GM10266 (cell line): ENCODE data around the gene CCDC69.

Source experiments
- DNase-seq: peaks from one replicate; pipeline ENCODE4 v3.0.0; 2012; ENCODE audit errors: extremely low spot score
- TF ChIP-seq, protein P1 (sequence below): IDR thresholded peaks from 2 replicates; pipeline ENCODE4 v1.5.1; 2012; ENCODE audit warnings: mild to moderate bottlenecking, low read depth; ENCODE audit not compliant: control insufficient read depth, insufficient read depth; ENCODE audit errors: missing control alignments

CCDC69 gene

DNA sequence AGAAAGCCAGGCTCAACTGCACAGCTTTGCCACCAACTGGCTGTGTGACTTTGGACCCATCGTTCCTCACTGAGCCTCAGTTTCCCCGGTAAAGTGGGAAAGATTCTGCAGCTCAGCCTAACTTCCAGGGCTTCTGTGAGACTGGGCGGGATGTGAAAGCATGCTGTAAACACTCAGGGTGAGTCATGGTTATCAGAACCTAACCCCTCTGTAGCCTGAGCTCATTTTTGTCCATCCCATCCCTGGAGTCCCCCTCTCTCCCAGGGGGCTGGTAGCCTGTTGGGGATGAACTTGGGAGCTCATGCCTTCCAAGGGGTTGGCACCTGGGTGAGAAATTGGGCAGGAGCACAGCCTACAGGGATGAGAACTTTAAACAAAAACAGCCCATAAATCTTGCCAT is 2.3 kb downstream of the CCDC69 start:
- DNase-seq, result no peak
- TF ChIP-seq, protein P1, sequence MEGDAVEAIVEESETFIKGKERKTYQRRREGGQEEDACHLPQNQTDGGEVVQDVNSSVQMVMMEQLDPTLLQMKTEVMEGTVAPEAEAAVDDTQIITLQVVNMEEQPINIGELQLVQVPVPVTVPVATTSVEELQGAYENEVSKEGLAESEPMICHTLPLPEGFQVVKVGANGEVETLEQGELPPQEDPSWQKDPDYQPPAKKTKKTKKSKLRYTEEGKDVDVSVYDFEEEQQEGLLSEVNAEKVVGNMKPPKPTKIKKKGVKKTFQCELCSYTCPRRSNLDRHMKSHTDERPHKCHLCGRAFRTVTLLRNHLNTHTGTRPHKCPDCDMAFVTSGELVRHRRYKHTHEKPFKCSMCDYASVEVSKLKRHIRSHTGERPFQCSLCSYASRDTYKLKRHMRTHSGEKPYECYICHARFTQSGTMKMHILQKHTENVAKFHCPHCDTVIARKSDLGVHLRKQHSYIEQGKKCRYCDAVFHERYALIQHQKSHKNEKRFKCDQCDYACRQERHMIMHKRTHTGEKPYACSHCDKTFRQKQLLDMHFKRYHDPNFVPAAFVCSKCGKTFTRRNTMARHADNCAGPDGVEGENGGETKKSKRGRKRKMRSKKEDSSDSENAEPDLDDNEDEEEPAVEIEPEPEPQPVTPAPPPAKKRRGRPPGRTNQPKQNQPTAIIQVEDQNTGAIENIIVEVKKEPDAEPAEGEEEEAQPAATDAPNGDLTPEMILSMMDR, result no peak

DNA sequence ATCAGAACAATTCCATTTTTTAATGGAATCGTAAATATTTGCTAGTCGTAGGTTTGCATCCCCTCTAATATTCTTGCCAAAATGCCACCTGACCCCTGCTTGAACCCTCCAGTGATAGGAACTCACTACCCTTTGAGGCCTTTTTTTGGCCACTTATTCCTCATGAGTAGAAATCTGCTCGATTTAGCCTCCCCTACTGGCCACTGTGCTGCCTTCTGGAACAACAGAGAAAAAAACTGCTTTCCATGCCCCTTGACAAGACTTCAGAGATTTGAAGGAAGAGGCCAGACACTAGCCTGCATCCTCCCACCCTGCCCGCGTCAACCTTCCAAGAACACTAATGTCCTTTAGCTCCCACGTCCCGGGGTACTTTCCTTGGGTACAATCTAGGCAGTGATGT is 4.1 kb downstream of the CCDC69 start:
- TF ChIP-seq, protein P1, result peak; percentile 36
- DNase-seq, result no peak

DNA sequence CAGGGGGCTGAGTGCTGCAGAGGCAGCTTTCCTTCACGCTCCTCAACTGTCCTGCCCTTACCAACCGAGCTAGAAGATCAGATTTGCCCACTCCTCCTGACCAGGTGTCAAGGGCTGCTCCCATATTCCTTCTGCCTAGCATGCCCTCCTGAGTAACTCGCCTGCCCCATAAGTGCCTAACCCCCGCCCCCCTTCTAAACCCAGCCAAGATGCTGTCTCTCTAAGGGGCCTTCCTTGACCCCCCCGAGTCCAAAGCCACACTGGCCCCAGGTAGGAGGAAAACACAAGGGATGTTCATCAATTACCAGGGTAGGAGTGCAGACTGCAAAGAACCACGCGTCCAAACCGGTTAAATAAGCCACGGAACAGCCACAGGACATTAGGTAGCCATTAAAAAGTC is 4.8 kb downstream of the CCDC69 start:
- no peak for DNase-seq
- TF ChIP-seq, protein P1, result no peak

DNA sequence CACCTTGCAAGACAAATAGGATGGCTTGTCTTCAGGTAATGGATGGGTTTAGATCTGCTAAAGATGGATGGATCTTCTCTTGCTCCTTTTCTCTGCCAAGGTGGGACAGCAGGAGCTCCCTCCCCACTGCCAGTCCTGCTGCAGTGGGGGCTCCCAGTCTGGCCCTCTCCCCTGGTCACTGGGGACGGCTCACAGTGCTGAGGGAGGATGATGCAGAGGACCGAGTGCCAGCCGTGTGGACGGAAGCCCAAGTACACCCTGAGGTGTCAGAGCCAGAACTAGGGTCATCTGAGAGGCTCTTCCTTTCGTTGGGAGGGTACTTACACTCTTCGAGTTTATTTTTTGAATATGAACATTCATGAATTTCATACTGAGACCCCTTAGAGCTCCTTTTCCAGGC is 5.7 kb downstream of the CCDC69 start:
- no peak for DNase-seq
- TF ChIP-seq, protein P1, result no peak

DNA sequence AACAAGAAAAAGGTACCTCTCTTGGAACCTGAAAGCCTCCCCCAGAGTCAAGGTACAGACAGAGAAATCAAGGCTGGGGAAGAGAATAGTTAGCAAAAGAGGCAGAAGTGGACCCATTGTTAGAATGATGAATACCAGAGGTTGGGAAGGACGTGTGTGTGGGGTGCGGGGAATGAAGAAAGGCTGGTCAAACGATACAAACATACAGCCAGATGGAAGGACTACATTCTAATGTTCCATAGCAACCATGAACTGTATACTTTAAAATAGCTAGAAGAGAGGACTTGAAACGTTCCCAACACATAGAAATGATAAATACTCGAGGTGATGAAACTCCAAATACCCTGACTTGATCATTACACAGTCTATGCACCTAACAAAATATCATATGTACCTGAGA is 7.1 kb downstream of the CCDC69 start:
- TF ChIP-seq, protein P1, result no peak

DNA sequence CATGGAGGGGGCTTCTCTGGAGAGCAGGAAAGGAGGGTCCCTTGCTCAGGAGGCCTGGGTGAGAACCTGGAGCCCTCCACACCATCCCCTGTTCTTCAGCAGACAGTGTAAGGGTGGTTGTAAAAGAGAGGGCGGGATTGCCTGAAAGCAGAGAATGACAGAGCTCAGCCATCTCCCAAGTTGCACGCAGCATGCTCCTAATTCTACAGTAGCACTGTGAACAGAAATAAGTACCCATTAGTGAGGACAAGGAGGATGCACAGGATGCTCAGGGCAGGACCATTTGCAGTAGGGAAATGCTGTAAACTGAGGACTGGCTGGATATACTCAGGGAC is 8.4 kb downstream of the CCDC69 start:
- DNase-seq, result no peak
- TF ChIP-seq, protein P1, result no peak

More for the DNA sequence above, 7.1 kb downstream of the CCDC69 start:
- no peak for DNase-seq

DNA sequence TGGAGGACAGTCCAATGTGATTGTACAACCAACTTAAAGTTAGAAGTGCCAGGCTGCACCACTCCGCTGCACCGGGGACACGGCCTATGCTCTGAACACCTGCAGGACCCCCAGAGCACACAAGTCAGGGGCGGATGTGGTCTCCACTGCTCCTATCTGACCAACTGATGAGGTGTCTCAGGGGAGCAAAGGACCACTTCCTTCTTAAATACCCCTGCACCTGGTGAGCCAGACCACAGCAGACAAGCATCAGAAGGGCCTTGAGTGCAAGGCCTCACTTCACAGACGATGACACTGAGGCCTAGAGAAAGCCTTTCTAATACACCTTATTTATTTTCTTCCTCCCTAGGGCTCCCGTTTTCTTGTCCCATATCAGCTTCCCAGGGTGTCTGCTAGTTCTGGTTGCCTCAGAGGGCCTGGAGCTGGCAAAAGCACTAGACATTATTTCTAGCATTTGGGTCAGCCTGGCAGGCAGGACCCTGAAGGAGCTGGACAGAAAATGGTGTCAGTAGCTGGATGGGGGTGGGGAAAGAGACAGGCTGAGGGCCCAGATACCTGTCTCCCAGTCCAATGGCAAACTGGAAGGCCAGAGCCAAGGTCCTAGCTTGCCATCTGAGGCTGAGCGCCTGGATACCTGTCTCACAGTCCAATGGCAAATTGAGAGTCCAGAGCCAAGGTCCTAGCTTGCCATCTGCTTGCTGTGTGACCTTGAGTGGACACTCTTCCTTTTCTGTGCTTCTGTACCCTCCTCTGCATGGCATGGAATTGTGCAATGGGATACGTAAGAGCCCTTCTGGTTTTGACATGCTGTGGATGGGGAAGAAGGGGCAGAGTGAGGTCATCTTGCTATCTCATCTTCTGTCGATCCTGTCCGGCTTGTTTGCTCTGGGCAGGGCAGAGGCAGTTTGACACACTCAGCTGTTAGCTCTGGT is 9.0 kb downstream of the CCDC69 start:
- DNase-seq, result peak; percentile 69
- TF ChIP-seq, protein P1, result no peak
